AG09319 (cell line): ENCODE data around the gene RTBDN.
"Not testable (repeated sequence)": the region's sequence is repeated elsewhere in the genome, so short reads cannot be mapped to it uniquely, and the experiment has no call there.

Source experiments
- DNase-seq: peaks from one replicate; pipeline ENCODE4 v3.0.0-alpha.2; 2010; ENCODE audit warnings: low read depth; ENCODE audit errors: extremely low read depth
- TF ChIP-seq, protein P1 (sequence below): IDR thresholded peaks from 2 replicates; pipeline ENCODE4 v1.5.1; 2011; ENCODE audit warnings: low read depth, mild to moderate bottlenecking, inconsistent platforms, low read length, moderate library complexity

RTBDN gene

DNA sequence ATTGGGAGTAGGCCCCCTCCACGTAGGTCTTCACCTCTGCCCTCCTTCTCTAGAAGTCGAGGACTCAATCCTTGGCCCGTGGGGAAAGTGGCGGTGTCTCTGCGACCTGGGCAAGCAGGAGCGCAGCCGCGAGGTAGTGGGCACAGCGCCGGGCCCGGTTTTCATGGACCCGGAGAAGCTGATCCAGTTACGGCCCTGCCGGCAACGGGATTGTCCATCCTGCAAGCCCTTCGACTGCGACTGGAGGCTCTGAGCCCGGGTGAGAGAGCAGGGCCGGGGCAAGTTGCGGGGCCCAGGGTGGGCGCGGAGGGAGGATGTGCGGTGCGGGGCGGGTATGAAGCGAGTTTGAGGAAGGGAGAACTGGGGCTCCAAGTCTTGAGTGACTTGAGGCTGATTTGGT is 30.3 kb downstream of the RTBDN start:
- TF ChIP-seq, protein P1, sequence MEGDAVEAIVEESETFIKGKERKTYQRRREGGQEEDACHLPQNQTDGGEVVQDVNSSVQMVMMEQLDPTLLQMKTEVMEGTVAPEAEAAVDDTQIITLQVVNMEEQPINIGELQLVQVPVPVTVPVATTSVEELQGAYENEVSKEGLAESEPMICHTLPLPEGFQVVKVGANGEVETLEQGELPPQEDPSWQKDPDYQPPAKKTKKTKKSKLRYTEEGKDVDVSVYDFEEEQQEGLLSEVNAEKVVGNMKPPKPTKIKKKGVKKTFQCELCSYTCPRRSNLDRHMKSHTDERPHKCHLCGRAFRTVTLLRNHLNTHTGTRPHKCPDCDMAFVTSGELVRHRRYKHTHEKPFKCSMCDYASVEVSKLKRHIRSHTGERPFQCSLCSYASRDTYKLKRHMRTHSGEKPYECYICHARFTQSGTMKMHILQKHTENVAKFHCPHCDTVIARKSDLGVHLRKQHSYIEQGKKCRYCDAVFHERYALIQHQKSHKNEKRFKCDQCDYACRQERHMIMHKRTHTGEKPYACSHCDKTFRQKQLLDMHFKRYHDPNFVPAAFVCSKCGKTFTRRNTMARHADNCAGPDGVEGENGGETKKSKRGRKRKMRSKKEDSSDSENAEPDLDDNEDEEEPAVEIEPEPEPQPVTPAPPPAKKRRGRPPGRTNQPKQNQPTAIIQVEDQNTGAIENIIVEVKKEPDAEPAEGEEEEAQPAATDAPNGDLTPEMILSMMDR, result no peak

DNA sequence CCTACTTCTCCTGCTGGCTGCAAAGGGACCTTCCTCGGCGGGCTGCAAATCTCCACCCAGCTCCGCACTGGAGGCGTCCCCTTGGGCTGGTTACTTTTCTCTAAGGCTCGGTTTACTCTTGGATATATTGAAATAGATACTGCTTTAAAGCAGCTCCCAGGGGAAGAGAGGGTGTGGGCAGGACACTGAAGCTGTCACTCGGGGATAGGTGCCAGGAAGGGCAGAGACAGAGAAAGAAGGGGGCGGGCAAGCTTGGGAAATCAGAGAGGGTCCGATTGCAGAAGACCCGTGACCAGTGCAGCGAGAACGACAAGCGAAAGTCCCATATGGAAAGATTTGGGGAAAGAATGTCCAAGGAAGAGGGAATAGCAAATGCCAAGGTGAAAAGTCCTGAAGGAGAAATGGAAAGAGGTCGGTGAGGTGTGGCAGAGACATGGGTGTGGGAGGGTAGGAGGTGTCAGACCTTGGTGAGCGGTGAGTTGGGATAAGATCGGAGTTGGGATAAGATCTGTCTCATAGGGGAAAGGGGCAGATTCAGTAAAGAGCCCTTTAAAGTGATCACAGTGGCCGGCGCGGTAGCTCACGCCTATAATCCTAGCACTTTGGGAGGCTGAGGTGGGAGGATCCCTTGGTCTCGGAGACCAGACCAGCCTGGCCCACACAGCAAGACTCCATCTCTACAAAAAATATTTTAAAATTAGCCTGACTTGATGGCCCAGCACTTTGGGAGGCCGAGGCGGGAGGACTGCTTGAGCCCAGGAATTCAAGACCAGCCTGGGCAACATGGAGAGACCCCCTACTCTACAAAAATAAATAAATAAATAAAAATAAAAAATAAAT is 31.9 kb downstream of the RTBDN start:
- no peak for DNase-seq
- TF ChIP-seq, protein P1, result no peak

More for the DNA sequence above, 30.3 kb downstream of the RTBDN start:
- no peak for DNase-seq

DNA sequence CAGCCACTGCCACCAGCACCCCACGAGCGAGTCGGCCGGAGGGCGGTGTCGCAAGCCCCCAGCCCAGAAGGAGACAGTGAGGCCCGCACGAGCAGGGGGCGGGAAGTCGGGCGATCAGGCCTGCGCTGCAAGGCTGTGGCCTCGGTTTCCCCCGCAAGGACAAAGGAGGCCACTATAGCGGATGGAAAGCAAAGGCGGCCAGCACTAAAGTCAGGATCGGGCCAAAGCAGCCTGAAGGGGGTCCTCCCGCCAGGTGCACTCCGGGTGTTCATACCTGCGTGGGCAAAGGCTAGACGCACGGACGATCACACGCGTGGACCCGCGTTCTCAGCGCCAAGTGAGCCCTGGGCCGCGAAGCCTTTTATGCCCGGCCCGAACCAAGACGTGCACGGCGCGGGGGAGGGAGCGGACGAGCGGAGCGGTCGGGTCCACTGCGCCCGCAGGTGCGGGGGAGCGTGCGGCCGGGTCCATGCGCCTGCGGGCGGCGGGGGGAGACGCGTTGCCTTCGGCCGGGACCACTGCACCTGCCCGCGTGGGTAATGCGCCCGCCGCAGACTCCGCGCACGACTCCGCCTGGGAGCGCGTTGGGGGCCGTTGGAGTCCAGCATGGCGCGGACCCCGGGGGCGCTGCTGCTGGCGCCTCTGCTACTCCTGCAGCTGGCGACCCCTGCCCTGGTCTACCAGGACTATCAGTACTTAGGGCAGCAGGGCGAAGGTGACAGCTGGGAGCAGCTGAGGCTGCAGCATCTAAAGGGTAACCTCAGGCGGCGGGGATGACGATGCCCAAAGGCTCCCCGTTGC is 32.7 kb downstream of the RTBDN start, which contains the start of the genes PRDX2 and THSD8:
Gene PRDX2 (minus strand): TSS at position 335 of the 801 bp plus-strand sequence. CDS start 539 bp downstream, outside the sequence.
Gene THSD8 (plus strand): TSS at position 604 of the 801 bp plus-strand sequence. CDS start 3 bp downstream, at position 607.
- DNase-seq, result no peak
- TF ChIP-seq, protein P1, result no peak

DNA sequence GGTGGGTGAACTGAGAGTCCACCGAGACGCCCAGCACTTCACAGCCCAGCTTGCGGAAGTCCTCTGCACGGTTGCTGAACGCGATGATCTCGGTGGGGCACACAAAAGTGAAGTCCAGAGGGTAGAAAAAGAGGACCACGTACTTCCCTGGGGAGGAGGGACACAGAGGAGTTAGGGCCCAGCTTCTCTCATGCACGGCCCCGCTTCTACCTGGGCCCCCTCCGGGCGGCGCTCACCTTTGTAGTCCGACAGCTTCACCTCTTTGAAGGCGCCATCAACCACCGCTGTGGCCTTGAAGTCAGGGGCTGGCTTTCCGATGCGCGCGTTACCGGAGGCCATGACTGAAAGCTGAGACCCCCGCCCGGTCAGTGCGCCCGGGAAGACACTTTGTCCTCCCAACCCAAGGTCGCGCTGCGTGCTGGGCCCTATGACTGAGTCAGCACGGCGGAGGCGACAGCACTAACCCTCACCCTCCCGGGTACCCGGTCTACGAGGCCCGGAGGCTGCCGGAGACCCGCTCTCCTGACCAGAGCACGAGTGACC is 33.4 kb downstream of the RTBDN start:
- TF ChIP-seq, protein P1, result no peak
- DNase-seq, result no peak

DNA sequence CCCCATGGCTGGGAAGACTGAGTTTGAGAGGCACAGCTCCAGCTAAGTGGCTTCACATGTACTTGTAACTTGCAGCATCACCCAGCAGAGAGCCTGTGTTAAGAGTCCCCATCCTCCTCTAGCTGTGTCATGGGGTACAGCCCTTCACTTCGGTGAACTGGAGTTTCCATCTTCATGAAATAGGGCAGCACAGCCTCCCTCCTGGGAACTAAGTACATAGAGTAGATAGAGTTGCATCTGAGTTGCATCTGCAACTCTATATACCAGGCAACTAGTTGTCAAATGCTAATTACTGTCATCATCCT is 34.0 kb downstream of the RTBDN start:
- DNase-seq, result no peak
- TF ChIP-seq, protein P1, result no peak

DNA sequence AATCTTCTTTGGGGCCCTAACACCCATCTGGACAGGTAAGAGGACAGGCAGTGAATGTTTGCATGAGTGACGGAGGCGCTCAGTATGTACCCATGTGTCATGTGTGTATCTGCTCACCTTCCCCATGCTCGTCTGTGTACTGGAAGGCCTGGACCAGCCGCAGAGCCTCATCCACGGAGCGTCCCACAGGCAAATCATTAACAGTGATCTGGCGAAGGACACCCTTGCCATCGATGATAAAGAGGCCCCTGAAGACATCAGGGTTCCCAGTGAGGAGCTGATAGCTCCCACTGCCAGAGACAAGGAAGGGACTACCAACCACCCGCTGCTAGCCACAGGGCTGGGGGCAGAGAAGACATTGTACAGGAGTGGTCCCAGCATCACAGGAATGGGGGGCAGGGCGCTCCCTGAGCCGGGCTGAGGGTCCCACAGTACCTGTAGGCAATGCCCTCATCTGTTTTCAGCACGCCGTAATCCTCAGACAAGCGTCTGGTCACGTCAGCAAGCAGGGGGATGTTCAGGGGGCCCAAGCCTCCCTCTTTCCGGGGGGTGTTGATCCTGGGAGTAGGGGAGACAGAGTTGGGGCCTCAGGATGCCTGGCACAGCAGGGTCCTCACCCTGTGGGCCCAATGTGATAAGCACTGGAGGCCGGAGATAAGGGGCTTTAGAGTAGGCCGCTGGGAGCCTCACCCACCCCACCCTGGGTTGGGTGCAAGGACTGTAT is 34.5 kb downstream of the RTBDN start:
- TF ChIP-seq, protein P1, result no peak
- DNase-seq, result no peak

DNA sequence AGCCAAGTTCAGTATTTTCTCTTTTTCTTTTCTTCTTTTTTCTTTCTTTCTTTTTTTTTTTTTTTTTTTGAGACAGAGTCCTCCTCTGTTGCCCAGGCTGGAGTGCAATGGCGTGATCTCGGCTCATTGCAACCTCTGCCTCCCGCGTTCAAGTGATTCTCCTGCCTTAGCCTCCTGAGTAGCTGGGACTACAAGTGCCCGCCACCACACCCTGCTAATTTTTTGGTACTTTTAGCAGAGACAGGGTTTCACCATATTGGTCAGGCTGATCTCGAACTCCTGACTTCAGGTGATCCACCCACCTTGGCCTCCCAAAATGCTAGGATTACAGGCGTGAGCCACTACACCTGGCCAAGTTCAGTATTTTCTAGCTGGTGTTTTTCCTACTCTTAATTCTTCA is 36.8 kb downstream of the RTBDN start:
- not testable (repeated sequence) for DNase-seq
